ENCODE data around the gene TMBIM1.

The TMBIM1 gene

GRCh38 chr2:218244665-218245064 is 47.6 kb downstream of the TMBIM1 start:
- peak overlapping the region; percentile 90 for H3K27ac Mint-ChIP-seq
- H3K36me3 Mint-ChIP-seq = peaks cover 7% of the 10 kb centered on the region
- H3K9me3 Mint-ChIP-seq (ENCODE audit: low read depth) = no peaks in the 10 kb centered on the region
- H3K4me1 Mint-ChIP-seq (ENCODE audit: low read depth) = peaks cover 34% of the 10 kb centered on the region
- H3K4me3 Mint-ChIP-seq = peak overlapping the region; percentile 20
- no peaks in the 10 kb centered on the region for H3K27me3 Mint-ChIP-seq

- Mint-ChIP-seq H3K27ac (peak overlapping the region; percentile 90), H3K4me3 (no peak overlapping the region), H3K36me3 (peaks cover 3% of the 10 kb centered on the region)
Measured at GRCh38 chr2:218244204-218244603, 48.1 kb downstream of the TMBIM1 start.

GRCh38 chr2:218238887-218239286 is 53.4 kb downstream of the TMBIM1 start:
- H3K27ac Mint-ChIP-seq = no peak overlapping the region
- no peaks in the 10 kb centered on the region for H3K9me3 Mint-ChIP-seq (ENCODE audit: low read depth)
- H3K27me3 Mint-ChIP-seq = no peaks in the 10 kb centered on the region
- peaks cover 2% of the 10 kb centered on the region for H3K36me3 Mint-ChIP-seq
- no peak overlapping the region for H3K4me3 Mint-ChIP-seq
- peaks cover 40% of the 10 kb centered on the region for H3K4me1 Mint-ChIP-seq (ENCODE audit: low read depth)

More at GRCh38 chr2:218244204-218244603, 48.1 kb downstream of the TMBIM1 start:
- H3K9me3 Mint-ChIP-seq (ENCODE audit: low read depth) = no peaks in the 10 kb centered on the region
- H3K4me1 Mint-ChIP-seq (ENCODE audit: low read depth) = peaks cover 36% of the 10 kb centered on the region
- no peaks in the 10 kb centered on the region for H3K27me3 Mint-ChIP-seq

- peaks cover 4% of the 10 kb centered on the region for H3K36me3 Mint-ChIP-seq
- no peak overlapping the region for H3K27ac Mint-ChIP-seq
- no peak overlapping the region for H3K4me3 Mint-ChIP-seq
- H3K4me1 Mint-ChIP-seq (ENCODE audit: low read depth) = peaks cover 38% of the 10 kb centered on the region
- no peaks in the 10 kb centered on the region for H3K9me3 Mint-ChIP-seq (ENCODE audit: low read depth)
- no peaks in the 10 kb centered on the region for H3K27me3 Mint-ChIP-seq
Measured at GRCh38 chr2:218236829-218237228, 55.5 kb downstream of the TMBIM1 start.

- Mint-ChIP-seq H3K27ac (peak overlapping the region; percentile 64), H3K9me3 (ENCODE audit: low read depth) (no peaks in the 10 kb centered on the region), H3K36me3 (peaks cover 10% of the 10 kb centered on the region), H3K4me3 (no peak overlapping the region), H3K27me3 (no peaks in the 10 kb centered on the region), H3K4me1 (ENCODE audit: low read depth) (peaks cover 44% of the 10 kb centered on the region)
Measured at GRCh38 chr2:218235017-218235416, 57.3 kb downstream of the TMBIM1 start.

- H3K27me3 Mint-ChIP-seq = no peaks in the 10 kb centered on the region
- no peaks in the 10 kb centered on the region for H3K9me3 Mint-ChIP-seq (ENCODE audit: low read depth)
- H3K4me1 Mint-ChIP-seq (ENCODE audit: low read depth) = peaks cover 47% of the 10 kb centered on the region
- peak overlapping the region; percentile 76 for H3K27ac Mint-ChIP-seq
- peaks cover 10% of the 10 kb centered on the region for H3K36me3 Mint-ChIP-seq
- no peak overlapping the region for H3K4me3 Mint-ChIP-seq
Measured at GRCh38 chr2:218234521-218234920, 57.8 kb downstream of the TMBIM1 start.

- Mint-ChIP-seq H3K27ac (peak overlapping the region; percentile 54), H3K36me3 (peaks cover 17% of the 10 kb centered on the region), H3K4me3 (no peak overlapping the region), H3K4me1 (ENCODE audit: low read depth) (peaks cover 52% of the 10 kb centered on the region), H3K9me3 (ENCODE audit: low read depth) (no peaks in the 10 kb centered on the region), H3K27me3 (no peaks in the 10 kb centered on the region)
Measured at GRCh38 chr2:218233543-218233942, 58.8 kb downstream of the TMBIM1 start.

- H3K4me1 Mint-ChIP-seq (ENCODE audit: low read depth) = peaks cover 72% of the 10 kb centered on the region
- H3K27ac Mint-ChIP-seq = peak overlapping the region; percentile 89
- no peaks in the 10 kb centered on the region for H3K9me3 Mint-ChIP-seq (ENCODE audit: low read depth)
- peaks cover 26% of the 10 kb centered on the region for H3K36me3 Mint-ChIP-seq
- H3K4me3 Mint-ChIP-seq = peak overlapping the region; percentile 73
- no peaks in the 10 kb centered on the region for H3K27me3 Mint-ChIP-seq
Measured at GRCh38 chr2:218230882-218231281, 61.4 kb downstream of the TMBIM1 start.

- Mint-ChIP-seq H3K4me1 (ENCODE audit: low read depth) (peaks cover 78% of the 10 kb centered on the region), H3K9me3 (ENCODE audit: low read depth) (no peaks in the 10 kb centered on the region), H3K4me3 (peak overlapping the region; percentile 73), H3K36me3 (peaks cover 28% of the 10 kb centered on the region), H3K27me3 (no peaks in the 10 kb centered on the region), H3K27ac (peak overlapping the region; percentile 34)
Measured at GRCh38 chr2:218229851-218230250, 62.5 kb downstream of the TMBIM1 start.

- Mint-ChIP-seq H3K4me1 (ENCODE audit: low read depth) (peaks cover 79% of the 10 kb centered on the region), H3K9me3 (ENCODE audit: low read depth) (no peaks in the 10 kb centered on the region), H3K4me3 (peak overlapping the region; percentile 83), H3K36me3 (peaks cover 28% of the 10 kb centered on the region), H3K27ac (peak overlapping the region; percentile 97), H3K27me3 (no peaks in the 10 kb centered on the region)
Measured at GRCh38 chr2:218229239-218229638, 63.1 kb downstream of the TMBIM1 start.

- Mint-ChIP-seq H3K4me1 (ENCODE audit: low read depth) (peaks cover 82% of the 10 kb centered on the region), H3K36me3 (peaks cover 28% of the 10 kb centered on the region), H3K27me3 (no peaks in the 10 kb centered on the region), H3K27ac (peak overlapping the region; percentile 97), H3K9me3 (ENCODE audit: low read depth) (no peaks in the 10 kb centered on the region), H3K4me3 (peak overlapping the region; percentile 83)
Measured at GRCh38 chr2:218228366-218229090, 63.8 kb downstream of the TMBIM1 start.

GRCh38 chr2:218226903-218227302 is 65.4 kb downstream of the TMBIM1 start:
- Mint-ChIP-seq H3K4me3 (peak overlapping the region; percentile 57), H3K27me3 (no peaks in the 10 kb centered on the region), H3K27ac (peak overlapping the region; percentile 89), H3K9me3 (ENCODE audit: low read depth) (no peaks in the 10 kb centered on the region), H3K4me1 (ENCODE audit: low read depth) (peaks cover 90% of the 10 kb centered on the region), H3K36me3 (peaks cover 26% of the 10 kb centered on the region)

Measured in activated naive CD8-positive, alpha-beta T cell (primary cell).